SKM-1 treated with dmso at 0.1 percent for 144 hours (cell line): ENCODE measurements around the gene TAF1C.
"Not testable (repeated sequence)": the region's sequence is repeated elsewhere in the genome, so short reads cannot be mapped to it uniquely, and the experiment has no call there.

Experiments used
- DNase-seq: peaks from one replicate; lab custom pipeline; 2025; ENCODE audit not compliant: unreplicated experiment; lab: John Stamatoyannopoulos, UW

The TAF1C gene

GRCh38 chr16:84186685-84187437, at the start of gene TAF1C:
Gene TAF1C, minus strand, starts transcription at chr16:84187057. Its CDS starts 2,069 bp downstream, at chr16:84184988.
- peak; percentile 86 for DNase-seq

GRCh38 chr16:84234321-84235241, 47.7 kb upstream of the TAF1C start:
- DNase-seq = no peak

- DNase-seq = no peak
Measured at GRCh38 chr16:84233748-84234147, 46.9 kb upstream of the TAF1C start.

- DNase-seq = no peak
Measured at GRCh38 chr16:84232969-84233368, 46.1 kb upstream of the TAF1C start.

GRCh38 chr16:84232060-84232459, 45.2 kb upstream of the TAF1C start:
- DNase-seq = no peak

- no peak for DNase-seq
Measured at GRCh38 chr16:84229471-84229870, 42.6 kb upstream of the TAF1C start.

GRCh38 chr16:84228256-84228838, 41.5 kb upstream of the TAF1C start:
- peak; percentile 44 for DNase-seq

GRCh38 chr16:84227548-84227947, 40.7 kb upstream of the TAF1C start:
- DNase-seq = no peak

GRCh38 chr16:84226026-84226425, 39.2 kb upstream of the TAF1C start:
- no peak for DNase-seq

GRCh38 chr16:84225571-84225970, 38.7 kb upstream of the TAF1C start:
- DNase-seq = no peak

- no peak for DNase-seq
Measured at GRCh38 chr16:84225126-84225525, 38.3 kb upstream of the TAF1C start.

- no peak for DNase-seq
Measured at GRCh38 chr16:84224554-84224953, 37.7 kb upstream of the TAF1C start.

GRCh38 chr16:84223456-84223855, 36.6 kb upstream of the TAF1C start:
- no peak for DNase-seq

GRCh38 chr16:84220851-84221250, 34.0 kb upstream of the TAF1C start:
- DNase-seq = no peak

- no peak for DNase-seq
Measured at GRCh38 chr16:84218956-84219355, 32.1 kb upstream of the TAF1C start.

- DNase-seq = no peak
Measured at GRCh38 chr16:84218176-84218823, 31.4 kb upstream of the TAF1C start.

GRCh38 chr16:84216144-84216543, 29.3 kb upstream of the TAF1C start:
- not testable (repeated sequence) for DNase-seq

- DNase-seq = no peak
Measured at GRCh38 chr16:84215531-84215930, 28.7 kb upstream of the TAF1C start.

- no peak for DNase-seq
Measured at GRCh38 chr16:84214451-84215066, 27.7 kb upstream of the TAF1C start.

- DNase-seq = no peak
Measured at GRCh38 chr16:84212631-84213030, 25.8 kb upstream of the TAF1C start.

GRCh38 chr16:84212154-84212553, 25.3 kb upstream of the TAF1C start:
- DNase-seq = no peak
